ENCODE data around the gene P4HA1.
"Not testable (repeated sequence)": the region's sequence is repeated elsewhere in the genome, so short reads cannot be mapped to it uniquely, and the experiment has no call there.

The P4HA1 gene

DNA sequence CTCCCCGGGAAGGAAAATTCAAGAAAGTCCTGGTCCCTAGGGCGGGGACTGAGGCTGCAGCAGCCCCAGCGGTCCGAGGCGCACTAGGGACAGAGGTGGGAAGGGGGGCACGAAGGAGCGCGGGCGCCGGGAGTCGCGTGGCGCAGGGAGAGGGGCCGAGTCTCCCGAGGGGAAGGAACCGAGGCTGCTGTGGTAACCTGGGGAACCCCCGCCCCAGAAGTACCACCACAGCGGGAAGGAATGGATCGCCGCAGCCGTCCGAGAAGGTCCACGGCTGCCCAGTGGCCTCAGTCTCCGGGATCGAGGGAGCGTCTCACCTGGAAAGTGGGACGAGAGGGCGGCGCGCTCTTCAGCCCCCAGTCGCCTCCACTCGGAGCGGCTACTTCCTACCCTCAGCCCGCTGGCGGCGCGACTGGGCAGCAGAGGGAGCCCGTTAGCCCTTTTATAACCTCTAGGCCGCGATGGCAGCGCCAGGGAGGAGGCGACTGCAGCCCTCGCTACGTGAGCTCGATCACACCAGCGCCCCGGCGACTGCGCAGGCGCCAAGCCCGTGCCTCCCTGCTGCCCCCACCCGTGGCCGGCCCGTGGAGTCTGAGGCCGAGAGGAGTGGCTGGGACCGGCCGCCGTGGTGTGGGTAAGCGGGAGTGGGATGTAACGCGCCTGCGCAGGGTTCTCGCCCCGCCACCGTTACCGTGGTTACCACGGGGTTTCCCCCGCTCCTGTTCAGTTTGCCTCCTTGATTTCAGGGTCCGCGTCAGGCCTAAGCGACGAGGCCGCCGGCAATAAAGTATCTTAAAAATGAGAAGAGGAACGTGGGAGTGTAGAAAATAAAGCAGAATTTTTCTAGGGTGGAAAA, at the start of gene P4HA1:
Gene P4HA1, minus strand, starts transcription at position 418 of the 856 bp plus-strand sequence. CDS start 21,983 bp downstream, outside the sequence.
- DNase-seq (ENCODE audit: low spot score) = peak; percentile 98

DNA sequence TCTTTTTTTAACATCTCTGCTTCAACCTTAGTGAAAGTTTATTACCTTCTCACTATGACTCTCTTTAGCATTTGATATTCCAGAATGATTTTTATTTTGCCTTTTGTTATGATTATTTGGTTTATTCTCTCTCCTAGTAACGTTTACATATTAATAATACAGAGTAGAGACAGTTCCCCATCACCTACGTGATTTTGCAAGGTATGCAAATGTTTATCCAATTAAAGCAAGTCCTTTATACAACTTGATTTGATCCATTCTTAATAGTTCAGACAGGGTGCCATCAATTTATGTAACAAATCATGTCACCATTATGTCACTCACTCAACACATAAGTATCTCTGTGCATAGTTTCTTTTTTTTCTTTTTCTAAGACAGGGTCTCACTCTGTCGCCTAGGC, 44.9 kb upstream of the P4HA1 start:
- DNase-seq (ENCODE audit: low spot score) = no peak

DNA sequence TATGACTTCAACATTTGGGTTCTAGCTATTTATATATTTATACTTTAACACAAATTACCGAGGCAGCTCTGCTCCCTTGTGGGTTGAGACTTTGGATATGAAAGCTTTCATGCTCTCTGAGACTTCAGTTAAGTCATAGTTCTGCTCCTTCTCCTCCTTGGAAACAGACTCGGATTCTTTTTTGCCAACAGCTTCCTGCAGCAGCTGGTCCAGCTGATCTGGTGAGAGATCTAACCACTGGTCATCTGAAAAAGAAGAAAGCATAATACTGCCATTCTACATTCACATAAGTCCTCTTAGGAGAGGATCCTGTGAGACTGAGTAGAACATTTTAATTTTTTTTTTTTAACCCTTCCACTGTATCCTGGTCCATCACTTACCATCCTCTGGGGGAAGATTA, 42.6 kb upstream of the P4HA1 start:
- DNase-seq (ENCODE audit: low spot score) = no peak

DNA sequence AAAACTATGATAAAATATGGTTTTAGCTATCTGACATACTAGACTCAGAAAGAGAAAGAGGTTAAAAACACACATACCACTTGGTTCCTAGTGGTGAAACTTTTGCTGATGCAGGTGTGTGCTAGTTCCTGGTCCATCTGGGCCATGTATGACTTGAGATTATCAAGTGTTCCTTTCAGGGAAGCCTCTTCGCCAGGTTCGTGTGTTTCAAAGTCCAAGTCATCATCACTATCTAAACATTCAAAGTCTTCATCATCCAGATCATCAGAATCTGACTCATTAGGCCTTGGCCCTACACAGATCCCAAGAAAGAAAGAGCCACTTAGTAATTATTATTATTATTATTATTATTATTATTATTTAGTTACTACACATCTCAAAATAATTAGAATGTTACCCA, 40.0 kb upstream of the P4HA1 start:
- DNase-seq (ENCODE audit: low spot score) = no peak

DNA sequence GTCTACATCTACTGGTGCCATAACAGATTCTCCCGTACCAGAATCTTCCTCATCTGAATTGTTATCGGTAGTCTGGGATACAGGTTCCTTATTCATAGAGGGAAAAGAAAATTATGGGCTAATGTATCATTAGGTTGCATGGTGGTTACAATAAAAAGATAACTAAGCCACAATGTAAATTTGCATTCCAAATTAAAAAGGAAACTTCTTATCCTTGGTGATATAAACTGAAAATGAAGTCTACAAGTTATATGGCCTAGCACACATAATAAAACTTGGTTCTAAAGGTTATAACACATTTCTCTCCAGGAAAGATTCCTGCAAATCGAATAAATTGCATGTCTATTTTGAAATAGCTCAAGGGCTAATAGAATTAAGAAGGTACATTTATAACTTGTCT, 38.1 kb upstream of the P4HA1 start:
- no peak for DNase-seq (ENCODE audit: low spot score)

DNA sequence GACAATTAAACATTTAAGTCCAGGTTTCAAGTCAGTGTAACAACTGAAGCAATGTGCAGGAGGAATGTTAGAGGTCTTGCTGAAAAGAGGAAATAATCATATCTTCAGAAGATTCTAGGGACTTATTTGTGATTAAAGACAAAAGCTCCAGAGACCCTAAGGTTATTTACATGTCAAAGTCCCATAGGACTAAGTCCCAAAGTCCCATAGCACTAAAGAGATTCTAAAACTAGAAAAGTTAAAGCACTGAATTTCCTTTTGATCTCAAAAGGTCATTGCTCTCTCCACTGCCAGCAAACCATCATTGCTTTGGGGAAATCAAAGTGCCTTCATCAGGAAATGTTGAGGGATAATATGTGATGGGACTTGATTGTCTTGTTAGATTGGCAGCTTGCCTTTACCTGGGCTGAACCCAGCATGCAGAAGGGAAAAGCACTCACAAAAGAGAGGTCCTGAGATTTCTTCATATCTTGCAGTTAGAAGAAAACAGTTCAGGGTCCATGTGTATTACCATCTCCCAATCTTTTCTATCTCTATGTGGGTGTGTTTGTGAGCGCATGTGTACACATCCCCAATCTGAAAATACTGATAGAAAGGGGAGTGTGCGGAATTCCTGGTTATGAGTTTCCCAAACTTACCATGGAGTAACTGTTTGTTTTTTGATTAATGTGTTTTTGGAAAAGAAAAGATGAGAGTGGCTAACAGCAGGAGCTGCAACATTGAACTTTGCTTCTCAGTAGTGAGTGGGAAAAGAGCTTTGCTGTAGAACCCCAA, 35.4 kb upstream of the P4HA1 start:
- DNase-seq (ENCODE audit: low spot score) = no peak

DNA sequence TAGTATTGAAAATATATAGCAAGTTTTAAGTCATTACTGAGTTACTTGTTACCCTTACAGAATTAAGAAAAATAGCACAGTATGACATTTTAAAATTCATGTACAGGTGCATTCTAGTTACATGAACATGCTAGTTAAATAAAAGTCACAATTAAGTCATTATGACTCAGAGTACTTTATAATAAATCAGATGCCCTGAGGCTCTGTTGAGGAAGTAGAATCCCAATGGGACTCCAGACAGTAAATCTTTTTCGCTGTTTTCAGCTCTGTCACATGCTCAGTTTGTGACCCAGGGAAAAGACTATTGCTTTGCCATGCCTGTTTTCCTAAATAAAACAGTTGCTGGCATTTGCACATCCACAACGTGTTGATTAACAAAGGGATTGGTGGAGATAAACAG, 34.6 kb upstream of the P4HA1 start:
- no peak for DNase-seq (ENCODE audit: low spot score)

DNA sequence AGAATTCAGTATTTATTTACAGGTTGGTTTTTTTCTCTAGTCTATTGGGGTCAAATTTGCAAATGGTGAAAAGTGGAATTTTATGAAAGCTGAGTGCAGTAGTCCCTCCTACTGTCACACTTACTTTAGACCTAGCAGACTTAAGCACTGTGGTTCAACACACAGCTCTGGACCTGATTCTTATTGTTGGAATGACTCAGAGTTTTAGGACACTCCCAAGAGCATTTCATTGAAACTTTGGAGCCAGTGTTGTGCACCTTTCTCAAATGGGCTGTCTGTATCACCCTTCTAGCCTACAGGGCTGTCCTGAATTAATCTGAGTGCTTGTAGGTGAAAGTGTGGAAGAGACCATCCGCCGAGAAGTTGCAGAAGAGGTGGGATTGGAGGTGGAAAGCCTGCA, 29.7 kb upstream of the P4HA1 start:
- DNase-seq (ENCODE audit: low spot score) = no peak

DNA sequence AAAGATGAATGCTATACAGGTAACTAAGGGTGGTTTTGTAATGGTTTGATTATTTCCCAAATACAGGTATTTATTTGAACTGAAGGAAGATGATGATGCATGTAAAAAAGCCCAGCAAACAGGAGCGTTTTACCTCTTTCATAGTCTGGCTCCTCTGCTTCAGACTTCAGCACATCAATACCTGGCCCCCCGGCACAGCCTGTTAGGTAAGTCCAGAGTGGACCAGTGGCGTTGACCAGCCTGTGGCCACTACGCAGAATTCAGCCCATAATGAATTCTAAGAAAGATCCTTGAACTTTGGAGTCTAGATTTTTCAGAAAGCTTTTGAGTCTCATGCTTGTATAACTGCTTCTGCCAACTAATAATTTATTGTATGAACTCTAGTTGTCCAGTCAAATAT, 23.3 kb upstream of the P4HA1 start:
- no peak for DNase-seq (ENCODE audit: low spot score)

DNA sequence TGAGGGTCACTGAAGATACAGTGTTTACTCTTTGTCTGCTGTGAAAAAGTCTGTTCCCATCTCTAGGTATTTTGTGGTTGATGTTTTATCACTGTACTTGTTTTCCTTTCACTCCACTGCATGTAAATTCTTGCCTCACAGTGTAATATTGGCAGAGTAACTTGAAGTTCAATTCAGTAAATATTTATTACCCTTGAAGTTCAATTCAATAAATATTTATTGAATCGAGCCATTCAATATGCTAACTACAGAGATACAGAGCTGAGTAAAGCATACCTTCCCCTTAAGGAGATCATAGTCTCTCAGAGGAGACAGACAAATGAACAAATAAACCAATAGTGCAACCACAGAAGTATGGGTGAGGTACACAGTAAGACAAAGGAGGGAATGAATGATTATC, 22.8 kb upstream of the P4HA1 start:
- no peak for DNase-seq (ENCODE audit: low spot score)

DNA sequence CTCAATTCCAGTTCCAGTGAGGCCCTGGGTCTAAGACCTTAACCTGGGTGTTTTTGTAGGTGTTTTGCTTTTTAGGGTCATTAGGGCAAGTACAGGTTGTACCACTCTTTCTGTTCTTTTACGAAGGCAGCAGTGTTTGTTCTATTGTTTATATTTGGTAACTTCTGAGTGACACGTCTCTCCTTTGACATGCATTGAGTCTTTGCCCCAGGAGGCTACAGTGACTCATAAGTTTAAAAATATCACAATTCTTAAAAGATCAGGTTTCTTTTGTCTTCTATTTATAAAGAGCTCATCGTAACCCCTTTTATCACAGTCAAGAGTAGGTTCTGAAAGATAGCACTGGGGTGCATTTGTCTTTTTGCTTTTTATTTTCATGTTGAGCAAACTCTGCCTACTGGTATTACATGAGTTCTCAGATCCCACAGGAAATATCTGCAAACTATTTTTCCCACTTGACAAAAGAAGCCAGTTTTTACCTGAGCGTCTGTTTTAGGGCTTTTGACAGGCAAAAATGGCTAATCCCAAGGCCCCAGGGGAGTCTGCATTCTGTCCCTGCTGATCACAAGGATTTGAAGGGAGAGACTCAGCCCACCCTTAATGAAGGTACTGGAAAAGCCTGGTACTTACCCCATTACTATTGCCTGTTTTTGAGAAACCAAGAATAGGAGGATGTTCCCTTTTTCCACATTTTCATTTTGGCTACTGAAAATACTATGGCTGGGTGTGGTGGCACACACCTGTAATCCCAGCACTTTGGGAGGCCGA, 21.5 kb upstream of the P4HA1 start:
- no peak for DNase-seq (ENCODE audit: low spot score)

DNA sequence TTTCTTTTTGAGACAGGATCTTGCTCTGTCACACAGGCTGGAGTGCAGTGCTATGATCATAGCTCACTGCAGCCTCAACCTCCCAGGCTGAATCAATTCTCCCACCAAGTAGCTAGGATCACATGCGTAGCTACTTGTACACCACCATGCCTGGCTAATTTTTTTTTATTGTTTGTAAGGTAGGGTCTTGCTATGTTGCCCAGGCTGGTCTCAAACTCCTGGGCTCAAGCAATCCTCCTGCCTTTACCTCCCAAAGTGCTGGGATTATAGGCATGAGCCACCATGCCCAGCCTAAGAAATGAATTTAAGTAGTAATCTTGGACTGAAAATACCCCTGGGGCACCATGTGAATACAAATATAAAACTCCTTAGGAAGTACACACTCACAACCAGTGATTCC, 19.4 kb upstream of the P4HA1 start:
- DNase-seq (ENCODE audit: low spot score) = no peak

DNA sequence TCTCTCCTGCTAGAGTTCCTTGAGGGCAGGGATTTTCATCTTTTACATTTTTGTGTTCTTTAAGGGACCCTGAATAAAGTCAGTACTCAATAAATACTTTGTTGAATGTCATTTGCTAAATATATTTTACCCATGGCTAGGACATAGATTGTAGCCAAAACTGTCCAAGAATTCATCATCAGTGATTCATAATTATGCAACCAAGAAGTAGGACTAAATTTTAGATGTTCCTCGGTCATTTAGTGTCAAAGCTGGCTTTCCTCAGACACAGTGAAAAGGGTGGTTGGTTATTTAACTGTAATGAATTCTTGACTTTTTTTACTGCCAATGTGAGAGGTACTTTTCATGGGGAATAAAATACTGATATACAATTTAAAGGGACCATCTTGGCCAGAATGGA, 16.9 kb upstream of the P4HA1 start:
- DNase-seq (ENCODE audit: low spot score) = no peak

DNA sequence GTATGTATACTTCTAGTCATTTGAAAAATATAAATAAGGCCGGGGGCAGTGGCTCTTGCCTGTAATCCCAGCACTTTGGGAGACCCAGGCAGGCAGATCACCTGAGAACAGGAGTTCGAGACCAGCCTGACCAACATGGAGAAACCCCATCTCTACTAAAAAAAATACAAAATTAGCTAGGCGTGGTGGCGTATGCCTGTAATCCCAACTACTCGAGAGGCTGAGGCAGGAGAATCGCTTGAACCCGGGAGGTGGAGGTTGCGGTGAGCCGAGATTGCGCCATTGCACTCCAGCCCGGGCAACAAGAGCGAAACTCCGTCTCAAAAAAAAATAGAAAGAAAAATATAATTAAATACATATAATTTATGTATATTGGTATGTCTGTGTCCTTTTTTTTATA, 15.4 kb upstream of the P4HA1 start:
- not testable (repeated sequence) for DNase-seq (ENCODE audit: low spot score)

DNA sequence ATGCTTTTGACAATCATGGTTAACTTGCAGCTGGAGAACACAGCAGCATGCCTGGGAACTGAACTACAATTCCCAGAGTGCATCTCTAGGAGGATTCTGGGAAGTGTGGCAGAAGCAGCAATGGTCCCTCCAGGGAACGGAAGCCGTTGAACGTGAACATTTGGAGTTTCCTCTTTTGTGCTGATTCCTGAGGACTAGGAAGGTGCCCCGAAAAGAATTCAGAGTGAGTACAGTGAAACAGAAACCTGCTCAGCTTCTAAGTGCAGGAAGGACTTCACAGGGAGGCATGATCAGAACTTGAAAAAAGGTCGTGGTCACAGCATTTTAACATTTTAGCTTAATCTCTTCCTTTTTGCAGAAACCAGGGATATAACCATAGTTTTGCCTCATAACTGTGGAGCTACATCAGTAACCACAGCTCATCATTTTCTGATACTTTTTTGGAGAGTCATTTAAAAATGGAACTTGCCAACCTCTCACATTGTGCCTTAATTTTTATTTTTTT, 13.7 kb upstream of the P4HA1 start, which contains the start of gene NUDT13:
Gene NUDT13, plus strand, starts transcription at position 111 of the 505 bp plus-strand sequence. CDS start 3,911 bp downstream, outside the sequence.
- peak; percentile 31 for DNase-seq (ENCODE audit: low spot score)

DNA sequence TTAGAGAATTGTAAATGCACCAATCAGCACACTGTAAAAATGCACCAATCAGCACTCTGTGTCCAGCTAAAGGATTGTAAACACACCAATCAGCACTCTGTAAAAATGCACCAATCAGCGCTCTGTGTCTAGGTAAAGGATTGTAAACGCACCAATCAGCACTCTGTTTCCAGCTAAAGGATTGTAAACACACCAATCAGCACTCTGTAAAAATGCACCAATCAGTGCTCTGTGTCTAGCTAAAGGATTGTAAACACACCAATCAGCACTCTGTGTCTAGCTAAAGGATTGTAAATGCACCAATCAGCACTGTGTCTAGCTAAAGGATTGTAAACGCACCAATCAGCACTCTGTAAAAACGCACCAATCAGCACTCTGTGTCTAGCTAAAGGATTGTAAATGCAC, 12.6 kb upstream of the P4HA1 start:
- DNase-seq (ENCODE audit: low spot score) = not testable (repeated sequence)

DNA sequence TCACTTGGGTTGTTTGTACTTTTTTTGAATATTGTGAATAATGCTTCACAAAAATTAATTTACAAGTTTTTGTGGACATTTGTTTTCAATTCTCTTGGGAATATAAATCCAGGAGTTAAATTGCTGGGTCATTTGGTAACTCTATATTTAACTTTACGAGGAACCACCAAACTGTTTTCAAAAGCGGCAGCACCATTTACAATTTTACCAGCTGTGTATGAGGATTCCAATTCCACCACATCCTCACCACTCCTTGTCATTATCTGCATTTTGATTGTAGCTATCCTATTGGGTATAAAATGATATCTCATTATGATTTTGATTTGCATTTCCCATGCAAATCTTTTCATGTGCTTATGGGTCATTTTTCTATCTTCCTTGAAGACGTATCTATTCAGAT, 9.6 kb upstream of the P4HA1 start:
- DNase-seq (ENCODE audit: low spot score) = no peak

DNA sequence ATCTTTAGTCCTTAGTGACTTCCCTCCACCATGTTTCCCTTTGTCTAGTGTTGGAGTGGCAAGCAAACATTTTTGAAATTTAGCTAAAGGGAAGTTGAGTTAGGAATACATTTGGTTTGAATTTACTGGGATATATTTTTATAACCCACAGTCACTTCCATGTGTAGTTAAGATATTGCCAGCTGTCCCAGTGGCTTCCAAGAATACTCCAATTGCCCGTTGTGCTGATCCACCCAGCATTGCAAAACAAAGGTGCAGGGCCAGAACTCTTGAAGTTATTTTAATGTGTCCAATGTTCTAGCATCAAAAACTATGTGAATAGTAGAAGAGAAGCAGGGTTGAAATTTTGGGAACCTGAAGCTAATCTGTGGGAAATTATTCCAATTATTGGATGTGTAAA, 2.5 kb upstream of the P4HA1 start:
- DNase-seq (ENCODE audit: low spot score) = no peak

DNA sequence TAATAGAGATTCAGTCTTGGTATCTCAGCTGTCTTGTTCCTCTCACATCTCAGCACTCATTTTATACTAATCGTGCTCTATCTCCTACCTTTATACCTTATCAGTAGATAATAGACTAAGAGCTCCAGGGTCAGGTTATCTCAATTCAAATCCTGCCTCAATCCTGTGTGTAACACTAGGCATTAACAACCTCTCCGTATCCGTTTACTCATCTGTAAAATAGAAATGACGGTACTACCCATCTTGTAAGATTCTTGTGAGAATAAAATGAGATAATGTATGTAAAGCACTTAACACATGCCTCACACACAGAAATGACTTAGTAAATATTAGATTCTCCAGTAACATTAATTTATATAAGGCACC, 622 bp upstream of the P4HA1 start:
- no peak for DNase-seq (ENCODE audit: low spot score)

DNA sequence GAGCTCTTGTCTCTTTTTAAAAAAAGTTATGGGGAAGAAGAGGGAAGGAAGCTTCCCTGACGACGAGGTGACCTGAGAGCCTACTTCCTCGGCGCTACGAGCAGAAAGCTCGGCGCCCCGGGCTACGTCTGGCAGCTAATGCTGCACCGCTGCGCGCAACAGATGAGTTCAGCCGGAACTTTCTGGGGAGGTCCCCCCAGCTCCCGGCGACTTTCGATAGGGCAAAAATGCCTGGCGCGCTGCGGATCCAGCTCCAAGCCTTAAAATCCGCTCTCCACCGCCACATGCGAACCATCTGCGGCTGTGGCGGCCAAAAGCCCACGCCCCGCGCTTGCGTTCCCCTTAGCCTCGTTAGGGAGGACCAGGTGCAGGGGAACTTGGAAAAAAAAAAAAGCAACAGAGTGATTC, 621 bp downstream of the P4HA1 start:
- DNase-seq (ENCODE audit: low spot score) = peak; percentile 62

DNA sequence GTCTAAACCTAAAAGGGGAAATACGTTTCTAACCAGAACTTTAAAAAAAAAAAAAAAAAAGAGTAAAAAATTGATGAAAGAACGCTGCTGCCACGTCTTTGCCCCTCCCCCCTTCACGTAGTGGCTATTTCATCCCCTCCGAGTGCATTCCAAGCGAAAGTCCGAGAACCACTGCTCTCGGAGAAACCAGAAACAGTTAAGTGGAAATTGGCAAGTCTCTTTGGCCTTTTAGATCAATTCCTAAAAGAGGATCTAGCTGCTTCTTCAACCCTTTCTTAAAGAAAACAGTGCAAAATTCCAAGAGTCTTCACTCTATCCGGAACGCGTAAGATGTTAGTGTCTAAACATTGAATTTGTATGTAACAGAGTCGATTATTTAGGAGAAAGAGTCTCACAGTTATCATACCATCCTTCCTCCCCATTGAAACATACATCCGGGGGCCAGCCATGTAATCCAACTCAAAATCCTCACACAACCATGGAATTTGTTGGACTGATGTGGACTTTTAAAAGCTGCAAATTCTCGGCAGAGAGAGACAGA, 1.1 kb downstream of the P4HA1 start:
- peak; percentile 51 for DNase-seq (ENCODE audit: low spot score)

DNA sequence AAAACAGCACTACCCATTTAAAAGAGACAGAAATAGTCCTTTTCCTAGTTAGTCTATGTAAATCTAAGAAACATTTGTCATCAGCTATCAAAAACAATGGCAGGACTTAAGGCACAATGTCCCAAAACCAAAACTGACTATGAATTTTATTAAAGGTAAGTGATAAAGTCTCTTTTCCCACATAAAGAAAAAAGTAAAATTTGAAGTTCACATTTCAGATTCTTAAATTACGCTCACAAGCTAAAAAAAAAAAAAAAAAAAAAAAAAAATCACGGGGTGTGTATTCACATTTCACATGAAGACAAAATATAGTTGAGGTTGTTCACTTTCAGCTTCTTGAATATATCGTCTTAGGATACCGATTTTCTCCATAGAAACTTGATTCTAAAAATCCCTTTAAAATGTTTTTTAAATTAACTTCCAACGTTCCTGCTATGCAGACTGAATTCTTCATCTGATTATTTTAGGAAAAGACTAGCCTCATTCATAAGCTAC, 1.6 kb downstream of the P4HA1 start:
- DNase-seq (ENCODE audit: low spot score) = no peak
